ENCODE data around the gene RNF217. TPM values are rescaled to one million over a fixed set of nuclear protein-coding genes. Genes with fewer than 3 reads are reported as not detected.

RNF217 gene
- total RNA-seq, 6 donors from 2014 or later = 14.6 to 55.5 (median 31.9) TPM

DNA sequence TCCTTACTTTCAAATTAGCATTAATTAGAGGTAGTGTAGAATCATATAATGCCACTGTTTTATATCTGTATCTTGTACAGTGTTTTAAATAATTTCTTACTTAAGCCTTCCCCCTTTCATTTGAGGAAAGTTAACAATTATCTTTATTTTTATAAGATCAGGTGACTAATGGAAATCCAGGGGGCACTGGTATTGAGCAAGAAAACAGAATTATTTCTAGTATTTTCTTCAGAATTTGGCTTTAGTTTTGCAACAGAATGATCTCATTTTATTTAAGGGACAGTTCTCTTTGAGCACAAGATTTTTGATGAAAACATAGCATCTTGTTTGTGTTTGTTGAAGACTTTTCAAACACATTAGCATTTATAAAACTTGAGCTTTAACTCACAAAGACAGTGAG, 55.9 kb downstream of the RNF217 start:
- Histone ChIP-seq H3K27me3 (no peaks in the 10 kb centered on the region), H3K4me1 (peaks cover 0 to 17% (median 14%) of the 10 kb centered on the region in 4 donors), H3K4me3 (no peak overlapping the region), H3K9me3 (no peaks in the 10 kb centered on the region), H3K36me3 (no peaks in the 10 kb centered on the region), H3K27ac (no peak overlapping the region)
- no peak for TF ChIP-seq EP300 (IDR thresholded peaks at IDR 0.05)
- no peak for ATAC-seq (ENCODE audit: low FRiP score in 2 of 2)
- DNase-seq = no peak

DNA sequence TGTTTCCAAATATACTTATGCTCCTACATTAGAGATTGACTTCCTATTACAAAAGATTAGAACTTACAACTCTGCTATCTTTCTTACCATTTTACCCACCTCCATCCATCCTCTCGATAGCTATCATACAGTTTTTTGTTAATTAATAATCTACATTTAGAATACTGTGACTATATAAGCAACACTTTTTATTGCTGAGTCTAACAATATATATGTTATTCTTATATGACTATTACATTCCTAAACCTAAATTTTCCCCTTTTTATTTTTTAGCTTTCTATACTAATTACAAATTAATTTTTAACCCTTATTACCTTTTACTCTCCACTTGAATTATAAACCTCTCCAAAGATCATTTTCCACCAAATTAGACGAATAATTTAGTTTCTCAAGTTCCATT, 57.0 kb downstream of the RNF217 start:
- Histone ChIP-seq H3K4me3 (no peak overlapping the region), H3K27ac (no peak overlapping the region), H3K9me3 (no peaks in the 10 kb centered on the region), H3K4me1 (peaks cover 0 to 13% (median 11%) of the 10 kb centered on the region in 4 donors), H3K36me3 (no peaks in the 10 kb centered on the region), H3K27me3 (no peaks in the 10 kb centered on the region)
- TF ChIP-seq, protein P1, sequence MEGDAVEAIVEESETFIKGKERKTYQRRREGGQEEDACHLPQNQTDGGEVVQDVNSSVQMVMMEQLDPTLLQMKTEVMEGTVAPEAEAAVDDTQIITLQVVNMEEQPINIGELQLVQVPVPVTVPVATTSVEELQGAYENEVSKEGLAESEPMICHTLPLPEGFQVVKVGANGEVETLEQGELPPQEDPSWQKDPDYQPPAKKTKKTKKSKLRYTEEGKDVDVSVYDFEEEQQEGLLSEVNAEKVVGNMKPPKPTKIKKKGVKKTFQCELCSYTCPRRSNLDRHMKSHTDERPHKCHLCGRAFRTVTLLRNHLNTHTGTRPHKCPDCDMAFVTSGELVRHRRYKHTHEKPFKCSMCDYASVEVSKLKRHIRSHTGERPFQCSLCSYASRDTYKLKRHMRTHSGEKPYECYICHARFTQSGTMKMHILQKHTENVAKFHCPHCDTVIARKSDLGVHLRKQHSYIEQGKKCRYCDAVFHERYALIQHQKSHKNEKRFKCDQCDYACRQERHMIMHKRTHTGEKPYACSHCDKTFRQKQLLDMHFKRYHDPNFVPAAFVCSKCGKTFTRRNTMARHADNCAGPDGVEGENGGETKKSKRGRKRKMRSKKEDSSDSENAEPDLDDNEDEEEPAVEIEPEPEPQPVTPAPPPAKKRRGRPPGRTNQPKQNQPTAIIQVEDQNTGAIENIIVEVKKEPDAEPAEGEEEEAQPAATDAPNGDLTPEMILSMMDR (IDR thresholded peaks at IDR 0.05) = no peak
- no peak for TF ChIP-seq POLR2A (IDR thresholded peaks at IDR 0.05)
- no peak for TF ChIP-seq POLR2AphosphoS5 (IDR thresholded peaks at IDR 0.05)
- no peak for TF ChIP-seq EP300 (IDR thresholded peaks at IDR 0.05)
- no peak for ATAC-seq (ENCODE audit: low FRiP score in 2 of 2)
- DNase-seq = no peak
- 89 to 93% methylated on average over 2 of the region's 2 CpGs for WGBS, 2 donors

DNA sequence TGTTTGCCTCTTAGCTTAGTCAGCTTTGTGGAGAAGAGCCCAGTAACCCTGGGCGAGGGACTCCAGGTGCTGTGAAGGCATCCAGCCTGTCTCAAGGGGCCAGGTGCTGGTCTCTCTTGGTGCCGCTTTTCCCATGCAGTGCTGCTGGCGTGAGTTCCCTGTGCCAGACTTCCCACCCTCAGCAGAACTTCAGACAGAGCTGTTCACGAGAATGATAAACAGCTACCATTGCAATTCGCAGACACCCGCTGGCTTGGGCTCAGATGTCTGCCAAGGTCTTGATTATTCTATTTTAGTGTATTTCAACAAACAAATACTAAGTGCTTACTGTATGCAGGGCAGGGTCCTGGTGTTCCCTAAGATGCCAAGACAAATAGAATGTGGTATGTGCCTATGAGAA, 57.7 kb downstream of the RNF217 start:
- no peak overlapping the region for H3K27ac ChIP-seq
- no peaks in the 10 kb centered on the region for H3K36me3 ChIP-seq
- H3K4me1 ChIP-seq = peaks cover 0 to 11% (median 10%) of the 10 kb centered on the region in 4 donors
- no peak overlapping the region for H3K4me3 ChIP-seq
- WGBS, 2 donors = 85 to 86% methylated on average over 6 of the region's 6 CpGs
- no peaks in the 10 kb centered on the region for H3K9me3 ChIP-seq
- DNase-seq (no peak), ATAC-seq (ENCODE audit: low FRiP score in 2 of 2) (no peak)
- no peaks in the 10 kb centered on the region for H3K27me3 ChIP-seq
- TF ChIP-seq POLR2AphosphoS5 (IDR thresholded peaks at IDR 0.05) = no peak

DNA sequence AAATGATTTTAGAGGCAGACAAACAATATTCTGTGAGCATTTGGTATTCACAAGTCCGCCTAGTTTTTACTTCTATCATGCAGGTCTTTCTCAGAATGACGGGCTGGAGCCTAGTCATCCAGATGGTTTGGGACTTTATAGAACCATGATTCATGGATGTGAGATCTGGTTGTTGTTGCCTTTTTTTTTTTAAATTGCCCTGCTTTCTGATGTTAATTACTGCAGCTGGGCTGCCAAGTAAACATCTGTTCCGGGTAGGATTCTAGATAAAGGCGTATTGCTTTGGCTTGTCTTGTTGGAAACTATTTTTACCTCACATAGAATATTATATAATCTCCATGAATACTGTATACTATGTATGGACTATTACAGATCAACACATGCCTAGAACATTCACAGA, 58.1 kb downstream of the RNF217 start:
- ATAC-seq (ENCODE audit: low FRiP score in 2 of 2) (no peak), DNase-seq (no peak)
- no peak overlapping the region for H3K27ac ChIP-seq
- no peaks in the 10 kb centered on the region for H3K27me3 ChIP-seq
- no peaks in the 10 kb centered on the region for H3K9me3 ChIP-seq
- WGBS, 2 donors = 74 to 79% methylated on average over 4 of the region's 4 CpGs
- H3K4me3 ChIP-seq = no peak overlapping the region
- peaks cover 0 to 15% (median 12%) of the 10 kb centered on the region in 4 donors for H3K4me1 ChIP-seq
- TF ChIP-seq POLR2A (IDR thresholded peaks at IDR 0.05) = no peak
- no peak for TF ChIP-seq POLR2AphosphoS5 (IDR thresholded peaks at IDR 0.05)
- TF ChIP-seq EP300 (IDR thresholded peaks at IDR 0.05) = no peak
- H3K36me3 ChIP-seq = no peaks in the 10 kb centered on the region

DNA sequence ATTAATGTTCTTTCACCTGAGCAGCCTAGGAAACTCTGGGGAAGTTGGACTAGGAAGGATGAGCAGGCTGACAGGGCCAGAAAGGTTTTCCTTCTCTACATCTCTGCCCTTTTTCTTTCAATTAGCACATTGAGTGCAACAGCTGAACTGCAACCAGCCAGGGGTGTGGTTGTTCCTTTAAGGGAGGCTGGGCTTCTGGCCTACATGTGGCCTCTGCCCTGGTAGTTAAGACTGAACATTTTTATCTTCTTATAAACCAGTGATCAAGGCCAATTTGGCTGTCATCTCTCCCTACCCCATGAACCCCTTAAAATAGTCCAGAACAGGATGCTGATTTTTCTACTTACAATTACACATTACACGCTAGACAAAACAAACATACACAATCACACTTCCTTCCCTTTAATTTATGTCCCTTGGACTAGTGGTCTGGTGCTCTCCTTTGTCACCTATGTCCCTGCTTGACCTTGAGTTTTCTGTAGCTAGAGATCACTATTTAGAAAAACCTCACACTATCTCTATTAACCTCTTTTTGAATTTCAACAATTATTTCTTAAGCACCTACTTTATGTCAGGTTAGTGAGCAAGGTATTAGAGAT, 60.3 kb downstream of the RNF217 start:
- H3K9me3 ChIP-seq = no peaks in the 10 kb centered on the region
- no peaks in the 10 kb centered on the region for H3K27me3 ChIP-seq
- WGBS, 2 donors = 31 to 45% methylated on average over 1 of the region's 1 CpG
- H3K27ac ChIP-seq = no peak overlapping the region
- H3K4me3 ChIP-seq = no peak overlapping the region
- H3K4me1 ChIP-seq = peaks cover 0 to 16% (median 13%) of the 10 kb centered on the region in 4 donors
- DNase-seq = no peak
- ATAC-seq (ENCODE audit: low FRiP score in 2 of 2) = no peak
- TF ChIP-seq POLR2AphosphoS5 (IDR thresholded peaks at IDR 0.05) (no peak), POLR2A (IDR thresholded peaks at IDR 0.05) (no peak), EP300 (IDR thresholded peaks at IDR 0.05) (no peak)
- TF ChIP-seq, protein P1 (IDR thresholded peaks at IDR 0.05) = no peak
- no peaks in the 10 kb centered on the region for H3K36me3 ChIP-seq

DNA sequence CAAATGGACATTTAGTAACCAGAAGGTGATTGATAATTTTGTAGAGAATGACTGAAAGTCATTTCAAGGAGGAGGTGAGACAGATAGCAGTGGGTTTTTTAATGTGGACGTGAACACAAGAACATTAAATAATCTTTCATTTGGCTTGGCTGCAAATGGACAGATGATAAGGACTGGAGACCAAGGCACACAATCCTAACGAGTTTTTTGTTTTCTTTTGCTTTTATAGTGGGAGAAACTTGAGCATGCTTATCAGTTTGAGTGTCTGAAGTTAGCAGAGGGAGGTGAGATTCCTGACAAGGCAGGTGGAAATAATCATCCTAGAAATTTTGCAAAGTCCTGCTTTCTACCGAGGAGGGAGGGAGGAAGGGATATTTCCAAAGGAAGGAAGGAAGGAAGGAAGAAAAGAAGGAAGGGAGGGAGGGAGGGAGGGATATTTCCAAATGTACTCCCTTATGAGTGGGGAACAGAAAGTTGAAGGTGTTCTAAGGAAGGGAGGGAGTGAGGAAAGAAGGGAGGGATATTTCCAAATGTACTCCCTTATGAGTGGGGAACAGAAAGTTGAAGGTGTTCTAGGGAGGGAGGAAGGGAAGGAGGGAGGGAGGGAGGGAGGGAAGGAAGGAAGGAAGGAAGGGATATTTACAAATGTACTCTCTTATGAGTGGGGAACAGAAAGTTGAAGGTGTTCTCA, 63.1 kb downstream of the RNF217 start:
- H3K4me1 ChIP-seq = peaks cover 0 to 16% (median 13%) of the 10 kb centered on the region in 4 donors
- peaks cover 0 to under 1% (median 0%) of the 10 kb centered on the region in 4 donors for H3K36me3 ChIP-seq
- WGBS, 2 donors = 27 to 45% methylated on average over 3 of the region's 3 CpGs
- ATAC-seq (ENCODE audit: low FRiP score in 2 of 2) (no peak), DNase-seq (no peak)
- no peaks in the 10 kb centered on the region for H3K27me3 ChIP-seq
- H3K9me3 ChIP-seq = no peaks in the 10 kb centered on the region
- H3K27ac ChIP-seq = no peak overlapping the region
- no peak for TF ChIP-seq EP300 (IDR thresholded peaks at IDR 0.05)
- TF ChIP-seq, protein P1 (IDR thresholded peaks at IDR 0.05) = no peak
- no peak for TF ChIP-seq POLR2AphosphoS5 (IDR thresholded peaks at IDR 0.05)
- TF ChIP-seq POLR2A (IDR thresholded peaks at IDR 0.05) = no peak
- no peak overlapping the region for H3K4me3 ChIP-seq
